GM21423 (cell line): ENCODE measurements around the gene TSC2.
A peak's percentile ranks its signal among the peaks of the same experiment; 100 is the strongest.

Source experiments
- ATAC-seq: cut with Tn5 transposase; IDR thresholded peaks from one replicate; pipeline ENCODE4 v1.9.1; 2021; ENCODE audit warnings: mild to moderate bottlenecking, moderate library complexity; ENCODE audit not compliant: unreplicated experiment

The TSC2 gene

DNA sequence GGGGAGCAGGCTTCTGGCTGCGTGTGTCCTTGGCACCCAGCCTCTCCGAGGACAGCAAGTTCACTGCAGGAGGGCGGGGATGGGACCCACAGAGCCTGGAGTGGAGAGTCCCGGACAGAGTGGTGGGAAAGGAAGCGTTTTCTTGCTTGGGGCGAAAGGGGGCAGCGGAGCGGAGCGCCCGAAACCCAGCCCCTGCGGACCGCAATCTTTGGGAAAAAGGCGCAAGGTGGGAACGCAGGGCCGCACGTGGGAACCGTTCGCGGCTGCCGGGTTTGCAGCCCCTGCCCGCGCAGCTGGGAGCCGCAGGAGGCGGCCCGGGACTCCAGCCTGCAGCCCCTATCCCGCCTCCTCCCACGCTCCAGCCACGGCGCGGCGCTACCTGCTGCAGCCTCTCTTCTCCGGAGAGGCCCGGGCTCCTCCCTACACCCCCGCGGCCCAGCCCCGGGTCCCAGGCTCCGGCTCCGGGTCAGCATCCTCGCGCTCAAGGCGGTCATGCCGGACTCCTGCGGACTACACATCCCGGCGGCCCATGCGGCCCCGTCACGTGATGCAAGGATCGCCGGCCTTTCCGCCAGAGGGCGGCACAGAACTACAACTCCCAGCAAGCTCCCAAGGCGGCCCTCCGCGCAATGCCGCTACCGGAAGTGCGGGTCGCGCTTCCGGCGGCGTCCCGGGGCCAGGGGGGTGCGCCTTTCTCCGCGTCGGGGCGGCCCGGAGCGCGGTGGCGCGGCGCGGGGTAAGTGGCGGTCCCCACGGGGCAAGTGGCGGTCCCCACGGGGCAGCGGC, at the start of gene TSC2, which contains the start of gene NTHL1:
Gene TSC2, plus strand, starts transcription at position 656 of the 786 bp plus-strand sequence. CDS start 631 bp downstream, outside the sequence.
Gene NTHL1, minus strand, starts transcription at position 505 of the 786 bp plus-strand sequence. Its CDS starts 11 bp downstream, at position 494.
- ATAC-seq: peak; percentile 90

DNA sequence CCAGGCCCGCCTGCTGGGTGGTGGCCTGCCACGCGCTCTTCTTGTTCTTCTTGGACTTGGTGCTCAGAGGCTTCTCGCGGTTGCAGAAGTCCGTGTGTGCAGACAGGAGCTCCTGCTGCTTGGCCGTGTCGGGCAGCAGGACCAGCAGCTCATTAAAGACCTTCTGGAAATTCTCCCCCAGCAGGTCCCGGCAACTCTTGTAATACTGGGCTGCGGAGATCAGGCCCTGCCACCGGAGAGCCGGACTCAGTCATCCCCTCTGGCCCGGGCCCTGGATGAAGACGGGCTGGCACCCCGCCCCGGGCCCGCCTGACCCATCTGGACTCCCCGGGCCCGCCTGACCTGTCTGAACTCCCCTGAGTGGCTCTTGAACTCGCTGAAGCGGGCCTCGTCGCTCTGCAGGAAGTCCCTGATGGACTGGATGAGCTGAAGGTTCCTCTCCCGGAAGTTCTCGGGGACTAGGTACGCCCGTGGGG, 49.4 kb upstream of the TSC2 start:
- no peak for ATAC-seq

DNA sequence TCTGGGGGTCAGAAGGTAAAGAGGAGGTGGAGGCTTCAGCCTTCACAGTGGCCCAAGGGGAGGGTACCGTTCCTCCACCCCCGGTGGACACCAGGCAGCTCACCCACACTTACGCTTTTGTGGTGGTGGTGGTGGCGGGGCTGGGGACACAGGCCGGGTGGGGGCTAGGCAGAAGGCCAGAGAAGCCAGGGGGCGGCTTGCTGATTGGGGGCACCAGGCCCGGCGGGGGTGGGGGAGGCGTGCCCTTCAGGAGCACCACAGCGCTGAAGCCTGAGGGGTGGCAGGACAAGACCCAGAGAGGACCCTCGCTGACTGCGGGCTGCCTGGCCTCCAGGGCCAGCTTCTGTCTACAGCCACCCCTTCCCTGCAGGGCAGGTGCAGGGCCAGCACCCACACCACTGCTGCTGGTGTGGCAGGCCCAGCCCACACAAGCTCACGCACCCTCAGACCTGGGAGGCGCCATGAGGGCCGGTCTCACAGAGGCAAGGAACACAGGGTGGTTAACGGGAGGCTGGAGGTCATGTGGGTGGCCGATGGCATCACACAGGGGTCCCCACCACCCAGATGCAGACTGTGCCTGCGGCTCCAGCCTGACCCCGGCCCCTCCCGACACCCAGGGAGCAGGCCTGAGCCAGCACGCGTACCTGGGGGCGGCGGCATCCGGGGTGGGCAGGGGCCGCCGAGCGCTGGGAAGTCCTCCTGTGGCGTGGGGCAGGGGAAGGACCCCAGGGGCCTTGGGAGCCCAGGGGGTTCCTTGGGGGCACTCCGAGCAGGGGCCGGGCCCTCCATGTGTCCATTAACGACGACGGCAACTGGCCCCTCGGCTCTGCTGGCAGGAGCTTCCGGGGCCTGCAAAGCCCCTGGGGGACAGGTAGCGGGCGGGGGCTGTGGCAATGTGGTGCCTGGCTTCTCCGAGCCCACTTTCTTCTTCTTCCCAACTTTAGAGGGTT, 48.7 kb upstream of the TSC2 start:
- no peak for ATAC-seq

DNA sequence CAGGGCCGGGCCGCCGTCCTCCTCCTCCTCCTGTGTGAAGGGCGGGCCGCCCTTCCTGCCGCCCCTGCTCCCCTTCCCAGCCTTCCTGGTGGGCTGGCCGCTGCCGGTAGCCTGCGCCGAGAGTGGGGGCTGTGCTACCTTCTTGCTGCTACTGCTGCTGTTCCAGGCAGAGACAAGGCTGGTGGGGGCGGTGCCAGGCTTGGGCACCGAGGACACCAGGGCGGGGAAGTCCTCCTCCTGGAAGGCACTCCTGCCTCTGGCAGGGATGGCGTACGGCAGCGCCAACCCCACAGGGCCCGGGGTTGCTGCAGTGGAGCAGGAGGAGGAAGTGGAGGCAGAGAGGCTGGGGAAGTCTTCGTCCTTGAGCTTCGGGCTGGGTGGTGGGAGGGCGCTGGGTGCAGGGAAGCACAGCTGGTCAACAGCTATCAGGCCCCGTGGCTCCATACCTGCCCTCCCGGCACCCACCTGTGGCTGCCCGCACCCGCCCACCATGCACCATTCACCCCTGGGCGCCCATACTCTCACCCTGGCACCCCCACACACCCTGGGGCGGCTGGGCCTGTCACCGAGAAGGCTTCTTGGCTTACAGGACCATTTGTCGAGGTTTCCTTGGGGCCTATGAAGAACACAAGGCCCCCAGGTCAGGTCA, 47.8 kb upstream of the TSC2 start:
- ATAC-seq: no peak

DNA sequence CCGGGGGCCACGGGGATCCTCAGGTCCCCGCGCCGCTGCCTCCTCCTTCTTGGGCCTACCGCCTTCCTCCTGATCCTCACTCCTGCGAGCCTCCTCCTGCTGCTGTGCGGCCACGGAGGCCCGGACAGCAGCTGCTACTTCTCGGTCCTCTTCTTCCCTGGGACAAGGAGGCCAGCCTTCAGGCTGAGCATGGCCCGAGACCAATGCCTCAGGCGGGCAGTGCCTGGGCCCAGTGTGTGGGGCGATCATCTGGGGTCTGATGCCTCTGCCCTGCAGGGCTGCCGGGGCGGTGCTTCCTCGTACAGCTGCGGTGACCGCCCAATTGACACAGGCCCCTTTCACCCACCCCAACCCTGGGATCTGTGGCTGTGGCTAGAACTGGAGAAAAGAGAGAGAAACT, 46.8 kb upstream of the TSC2 start:
- no peak for ATAC-seq

DNA sequence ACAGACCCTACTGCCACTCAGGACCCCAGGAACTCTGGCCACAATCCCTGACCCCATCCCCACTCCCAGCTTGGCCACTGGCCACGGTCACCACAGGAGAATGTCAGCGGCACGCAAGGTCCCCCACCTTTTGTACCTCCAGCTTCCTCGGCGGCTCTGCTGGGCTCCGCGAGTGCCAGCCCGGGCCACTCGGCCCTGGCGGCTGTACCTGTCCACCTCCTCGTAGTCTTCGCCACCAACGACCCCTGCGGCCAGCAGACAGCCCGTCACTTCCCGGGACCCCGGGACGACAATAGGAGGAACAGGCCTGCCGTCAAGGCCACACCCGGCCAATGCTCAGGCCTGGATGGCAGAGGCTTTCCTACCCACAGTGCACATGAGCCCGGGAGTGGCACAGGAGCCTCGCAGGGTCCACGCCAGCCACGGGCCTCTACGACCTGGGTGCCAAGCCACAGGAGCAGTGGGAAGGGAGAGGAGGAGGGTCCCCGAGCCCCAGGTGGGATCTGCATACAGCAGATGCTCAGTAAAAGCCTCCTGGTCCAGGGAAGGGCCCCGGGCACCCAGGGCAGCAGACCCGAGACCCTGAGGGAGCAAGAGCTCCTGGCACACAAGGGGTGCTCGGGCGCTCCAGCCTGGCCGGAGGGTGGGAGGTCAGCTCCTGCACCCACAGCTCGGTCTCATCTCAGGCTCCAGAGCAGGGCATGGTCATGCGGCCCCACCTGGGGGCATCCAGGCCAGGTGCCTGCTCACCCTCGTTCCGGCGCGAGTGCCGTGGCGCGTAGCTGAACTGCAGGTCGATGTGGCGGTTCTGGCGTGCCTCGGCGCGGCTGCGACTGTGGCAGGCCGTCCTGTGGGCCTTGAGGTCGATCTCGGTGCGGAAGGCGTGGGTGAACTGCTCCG, 46.1 kb upstream of the TSC2 start:
- no peak for ATAC-seq

DNA sequence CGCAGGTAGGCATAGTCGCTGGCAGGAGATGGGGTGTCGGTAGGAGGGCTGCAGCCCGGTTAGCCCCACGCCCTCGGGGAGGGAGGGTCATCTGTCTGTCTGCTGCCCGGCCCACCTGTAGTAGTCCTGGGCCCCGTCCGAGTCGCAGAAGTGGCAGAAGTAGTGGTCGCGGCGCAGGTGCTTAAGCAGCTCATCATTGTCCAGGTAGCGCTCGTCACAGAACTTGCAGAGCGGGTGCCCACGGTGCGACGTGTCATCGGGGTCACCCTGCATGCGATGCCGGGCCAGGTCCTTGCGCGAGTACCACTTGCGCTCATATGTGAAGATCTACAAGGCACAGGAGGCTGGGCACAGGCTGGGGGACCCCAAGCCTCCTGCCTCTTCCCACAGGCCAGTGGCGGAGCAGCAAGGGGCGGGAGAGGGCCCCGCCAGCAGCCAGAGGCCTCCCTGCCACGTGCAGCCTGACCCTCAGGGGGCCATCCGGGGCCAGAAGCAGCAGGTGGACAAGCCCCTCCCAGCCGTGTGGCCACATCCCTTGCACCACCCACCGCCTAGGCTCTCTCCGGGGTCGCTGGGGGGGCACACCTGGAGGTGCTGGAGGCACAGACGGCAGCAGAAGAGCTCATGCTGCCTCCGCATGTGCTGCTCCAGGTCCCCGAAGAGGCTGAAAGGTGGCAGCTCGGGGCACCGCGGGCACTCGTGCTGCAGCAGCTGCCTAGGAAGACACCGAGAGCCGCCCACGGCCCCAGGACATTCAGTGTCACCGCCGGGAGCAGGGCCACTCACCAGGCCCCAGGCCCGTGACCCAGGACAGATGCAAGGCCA, 45.2 kb upstream of the TSC2 start:
- no peak for ATAC-seq

DNA sequence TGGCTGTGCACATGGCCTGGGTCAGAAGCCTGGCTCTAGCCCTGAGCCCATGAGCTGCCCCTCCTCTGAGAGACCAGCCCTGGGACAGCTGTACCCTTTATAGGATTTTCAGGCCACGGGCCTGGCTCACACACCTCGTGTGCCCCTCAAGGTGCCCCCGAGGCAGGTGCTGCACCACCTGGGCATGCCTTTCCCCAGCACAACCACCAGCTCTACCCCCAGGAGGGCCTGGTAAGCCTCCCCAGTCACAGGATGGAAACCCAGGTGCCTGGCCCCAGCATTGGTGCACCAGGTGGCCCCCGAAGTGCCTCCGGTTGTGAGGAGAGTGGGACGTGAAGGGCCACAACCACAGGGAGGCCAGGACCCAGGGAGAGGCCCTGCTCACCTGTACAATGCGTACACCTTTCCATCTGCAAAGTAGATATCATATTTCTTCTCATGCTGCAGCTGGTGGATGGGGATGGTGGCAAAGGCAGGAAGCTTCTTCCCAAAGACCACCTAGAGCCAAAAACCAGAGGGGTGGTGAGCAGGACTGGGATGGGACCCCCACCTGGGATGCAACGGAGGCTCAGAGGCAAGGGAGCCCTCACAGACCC, 44.5 kb upstream of the TSC2 start:
- no peak for ATAC-seq

DNA sequence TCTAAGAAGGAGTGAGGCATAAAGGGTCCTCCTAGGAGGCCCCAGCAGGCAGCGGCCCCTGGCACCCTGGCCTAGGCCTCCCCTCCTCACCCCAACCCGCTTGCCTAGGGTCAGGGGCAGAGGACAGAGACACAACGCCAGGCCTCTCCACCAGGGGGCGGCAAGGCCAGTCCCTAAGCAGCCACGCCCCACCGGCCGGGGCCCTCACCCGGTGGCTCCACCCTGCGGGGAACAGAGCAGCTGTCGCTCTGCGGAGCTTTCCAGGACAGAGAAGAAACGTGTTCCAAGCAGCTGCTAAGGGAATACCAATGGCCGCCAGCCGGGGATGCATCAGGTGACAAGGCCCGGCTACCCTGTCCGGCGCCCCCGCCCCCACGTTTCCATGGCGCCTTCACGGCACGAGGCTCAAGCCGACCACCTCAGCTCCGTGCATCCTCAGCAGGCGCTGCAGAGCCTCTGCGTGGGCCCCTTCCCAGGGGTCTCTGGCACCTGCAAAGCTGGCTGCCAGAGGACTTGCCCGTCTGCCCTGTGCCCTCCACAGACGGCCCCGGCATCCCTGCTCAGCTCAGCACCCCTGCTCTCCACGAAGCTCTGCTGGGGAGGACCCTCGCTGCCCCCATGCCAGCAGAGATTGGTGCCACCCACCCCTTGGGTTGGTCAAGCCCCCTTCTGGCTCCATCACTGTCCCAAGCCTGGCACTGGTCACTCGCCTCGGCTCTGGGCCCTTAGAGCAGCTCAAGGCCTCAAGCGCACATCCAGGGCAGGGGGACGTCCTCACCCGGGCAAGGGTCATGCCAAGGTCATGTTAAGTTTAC, 43.8 kb upstream of the TSC2 start:
- ATAC-seq: peak; percentile 46

DNA sequence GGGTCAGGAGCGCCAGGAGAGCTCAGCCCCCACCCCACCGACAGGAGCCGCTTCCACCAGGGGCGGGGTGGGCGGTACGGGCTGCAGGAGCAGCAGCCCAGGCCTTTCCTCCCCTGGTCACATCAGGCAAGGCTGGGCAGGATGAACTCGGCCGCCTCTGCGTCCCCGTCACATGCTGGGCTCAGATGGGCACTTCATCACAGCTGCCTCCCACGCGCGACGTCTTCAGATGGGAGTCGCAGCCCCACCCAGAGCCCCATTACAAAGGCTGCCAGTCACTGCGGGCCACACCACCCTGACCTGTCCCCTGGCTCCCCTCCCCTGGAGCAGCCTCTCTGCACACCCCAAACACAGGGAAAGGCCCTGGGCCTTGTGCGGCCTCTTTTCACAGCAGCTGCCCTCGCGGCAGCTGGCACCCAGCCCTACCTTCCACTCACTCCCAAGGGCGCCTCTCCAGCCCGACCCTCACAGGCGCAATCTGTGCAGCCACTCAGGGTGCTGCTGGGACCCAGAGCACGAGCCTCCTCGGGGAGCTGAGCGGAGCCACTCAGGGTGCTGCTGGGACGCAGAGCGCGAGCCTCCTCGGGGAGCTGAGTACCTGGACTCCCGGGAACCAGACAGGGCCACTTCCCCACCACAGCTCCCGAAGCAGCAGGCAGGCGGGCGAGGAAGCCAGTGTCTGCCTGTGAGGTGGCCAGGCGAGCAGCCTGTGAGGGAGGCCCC, 42.8 kb upstream of the TSC2 start:
- ATAC-seq: no peak

DNA sequence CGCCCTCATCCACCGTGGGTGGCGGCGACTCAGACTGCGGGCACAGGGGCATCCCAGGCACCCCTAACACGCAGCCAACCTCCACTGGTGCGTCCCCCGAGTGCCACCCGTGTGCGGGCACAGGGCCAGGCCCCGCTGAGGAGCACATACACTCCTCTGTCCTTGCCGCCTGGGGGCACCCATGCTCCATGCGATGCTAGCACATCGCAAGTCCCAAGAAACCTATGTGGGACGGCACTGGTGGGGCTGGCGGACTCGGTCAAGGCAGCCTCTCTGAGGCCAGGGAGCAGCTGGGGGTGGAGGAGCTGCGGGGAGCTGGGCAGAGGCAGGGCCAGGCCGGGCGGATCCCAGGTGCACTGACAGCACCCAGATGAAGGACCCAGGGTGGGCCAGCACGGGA, 42.1 kb upstream of the TSC2 start:
- ATAC-seq: no peak

DNA sequence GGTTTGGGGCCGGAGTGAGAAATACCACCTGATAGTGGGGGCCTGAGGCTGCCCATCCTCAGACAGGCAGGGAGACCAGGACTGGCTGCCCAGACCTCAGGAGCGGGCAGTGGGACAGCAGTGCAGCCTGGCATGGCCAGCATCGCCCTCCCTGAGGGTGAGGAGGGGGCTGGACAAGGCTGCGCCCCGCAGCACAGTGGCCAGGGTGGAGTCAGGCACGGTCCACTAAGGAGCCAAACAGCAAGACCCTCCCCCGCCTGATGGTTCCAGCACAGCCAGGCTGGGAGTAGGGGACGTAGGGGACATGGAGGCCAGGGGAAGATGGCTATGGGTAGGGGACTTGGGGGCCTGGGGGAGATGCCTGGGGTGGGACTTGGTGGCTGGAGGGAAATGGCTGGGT, 41.5 kb upstream of the TSC2 start:
- ATAC-seq: no peak

DNA sequence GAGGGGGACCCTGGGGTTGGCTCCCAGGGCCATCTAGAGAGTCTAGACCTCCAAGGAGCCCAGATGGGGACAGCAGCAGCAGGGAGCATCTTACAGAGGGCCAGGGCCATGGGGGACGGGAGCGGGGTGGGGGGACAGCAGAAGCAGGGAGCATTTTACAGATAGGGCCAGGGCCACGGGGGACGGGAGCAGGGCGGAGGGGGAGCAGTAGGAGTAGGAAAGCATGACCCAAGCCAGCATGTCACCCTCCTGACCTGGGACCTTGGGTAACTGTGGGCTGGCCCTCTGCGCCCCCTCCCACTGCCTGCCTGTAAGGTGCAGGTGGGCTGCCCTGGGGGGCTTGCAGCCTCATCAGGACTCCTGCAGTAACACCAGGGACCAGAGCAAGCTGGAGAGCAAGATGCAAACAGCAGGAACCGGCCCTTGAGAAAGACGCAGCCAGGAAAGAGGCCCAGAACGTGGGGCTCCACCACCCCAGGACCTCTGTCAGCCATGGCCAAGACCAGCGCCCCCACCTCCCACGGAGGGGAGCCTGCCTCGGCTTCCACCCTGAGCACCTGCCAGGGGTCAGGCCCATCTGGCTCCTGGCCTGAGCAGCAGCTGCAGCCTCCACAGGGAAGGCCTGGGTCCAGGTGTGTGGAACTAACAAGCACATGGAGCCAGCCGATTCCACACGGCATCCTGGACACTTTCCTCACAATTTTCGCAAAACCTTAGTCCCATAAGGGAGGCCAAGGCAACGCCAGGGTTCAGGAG, 40.5 kb upstream of the TSC2 start:
- no peak for ATAC-seq

DNA sequence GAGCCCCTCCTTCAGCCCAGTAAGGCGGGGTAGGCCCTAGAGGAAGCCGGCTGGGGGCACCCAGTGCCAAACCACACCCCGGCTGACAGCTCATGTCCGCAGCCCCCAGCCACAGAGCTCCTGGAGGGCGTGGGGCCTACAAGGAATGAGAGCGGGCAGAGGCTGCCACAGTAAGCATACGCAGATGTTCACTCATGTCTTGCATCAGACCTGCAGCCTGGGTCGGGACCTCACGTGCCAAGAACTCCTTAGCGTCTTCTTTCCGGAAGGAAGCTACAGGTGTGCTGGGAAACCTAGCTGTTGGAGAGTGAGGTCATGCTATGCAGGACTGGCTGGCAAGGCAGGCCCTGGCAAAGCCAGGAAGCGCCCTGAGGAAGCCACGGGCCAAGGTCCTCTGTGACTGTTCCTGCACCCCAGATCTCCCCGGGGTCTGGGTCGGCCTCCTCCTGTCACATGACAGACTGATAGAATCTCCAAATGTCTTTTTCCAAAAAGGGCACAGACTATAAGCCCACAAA, 39.7 kb upstream of the TSC2 start:
- ATAC-seq: no peak

DNA sequence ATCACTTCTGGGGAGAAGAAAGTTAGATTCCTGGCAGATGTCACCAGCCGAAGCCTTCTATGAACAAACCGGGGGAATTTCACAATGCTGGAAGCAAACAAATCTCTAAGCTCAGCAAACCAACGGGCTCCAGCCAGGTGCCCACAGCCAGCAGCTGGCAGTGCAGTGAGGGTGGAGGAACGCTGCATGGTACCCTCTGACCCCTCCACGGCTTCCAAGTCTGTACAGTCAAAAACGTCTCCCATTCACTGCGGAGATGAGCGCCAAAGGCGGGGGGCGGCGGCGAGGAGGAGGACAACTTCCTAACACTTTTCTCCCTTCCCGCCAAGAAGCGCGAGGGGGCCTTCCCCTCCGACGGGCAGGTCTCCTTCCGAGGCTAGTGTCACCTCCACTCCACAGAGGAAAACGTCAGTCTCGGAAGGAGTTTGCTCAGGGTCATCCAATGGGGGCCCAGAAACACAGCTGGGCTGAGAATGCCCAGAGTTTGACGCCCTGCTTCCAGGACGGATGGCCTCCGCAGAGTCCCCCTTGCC, 39.1 kb upstream of the TSC2 start:
- no peak for ATAC-seq

DNA sequence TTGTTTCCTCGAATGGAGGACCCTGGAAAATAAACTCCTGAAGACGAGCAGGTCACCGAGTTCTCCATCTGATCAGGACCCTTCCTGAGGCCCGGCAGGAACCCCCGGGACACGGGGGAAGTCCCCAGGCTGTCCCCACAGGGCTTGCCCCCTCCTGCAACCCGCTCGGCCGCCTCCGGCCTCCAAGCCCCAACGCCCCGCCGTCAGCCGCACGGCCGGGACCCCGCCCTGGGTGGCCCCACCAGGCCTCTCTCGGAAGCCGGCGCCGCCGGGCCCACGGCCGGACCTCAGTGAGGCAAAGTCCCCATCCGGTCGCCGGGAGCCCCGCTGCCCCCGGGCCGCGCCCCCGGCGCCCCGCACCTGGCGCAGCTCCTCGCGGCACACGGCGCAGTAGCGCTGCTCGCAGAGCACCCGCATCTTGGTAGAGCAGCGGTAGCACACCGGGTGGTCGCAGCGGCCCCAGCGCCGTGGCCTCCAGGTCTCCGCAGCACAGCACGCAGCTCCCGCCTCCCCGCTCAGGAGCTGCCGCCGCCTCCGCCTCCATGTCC, 38.5 kb upstream of the TSC2 start:
- ATAC-seq: peak; percentile 28
